Stimulated activated CD4-positive, alpha-beta T cell treated with anti-CD3 and anti-CD28 coated beads, Interleukin-1b, Interleukin-23, amount 100 ng/mL, for 48 hours (primary cell): ENCODE data around the gene RFX2.

Experiments used
- DNase-seq: peaks from one replicate; pipeline ENCODE4 v3.0.0-alpha.2; 2020

Gene RFX2

GRCh38 chr19:5950741-5951140 is 159.6 kb downstream of the RFX2 start:
- no peak for DNase-seq

- DNase-seq, result peak; percentile 43
Observed at GRCh38 chr19:5949792-5950305, 160.5 kb downstream of the RFX2 start.

- DNase-seq, result peak; percentile 36
Observed at GRCh38 chr19:5948752-5949564, 161.3 kb downstream of the RFX2 start.

- DNase-seq, result no peak
Observed at GRCh38 chr19:5947435-5947834, 162.9 kb downstream of the RFX2 start.

GRCh38 chr19:5943623-5944022 is 166.7 kb downstream of the RFX2 start:
- no peak for DNase-seq
